Measurements from ENCODE around the gene DMD.

DMD gene

GRCh38 chrX:32496671-32497070, 714.7 kb downstream of the DMD start:
- DNase-seq (ENCODE audit: low read depth in 2 of 2) = no peak

- DNase-seq (ENCODE audit: low read depth in 2 of 2) = no peak
These were observed 715.5 kb downstream of the DMD start for GRCh38 chrX:32495855-32496254.

GRCh38 chrX:32489125-32489524, 722.2 kb downstream of the DMD start:
- no peak for DNase-seq (ENCODE audit: low read depth in 2 of 2)

GRCh38 chrX:32483534-32484136, 727.7 kb downstream of the DMD start:
- no peak for DNase-seq (ENCODE audit: low read depth in 2 of 2)

GRCh38 chrX:32480019-32480418, 731.3 kb downstream of the DMD start:
- DNase-seq (ENCODE audit: low read depth in 2 of 2) = no peak

GRCh38 chrX:32472364-32472763, 739.0 kb downstream of the DMD start:
- DNase-seq (ENCODE audit: low read depth in 2 of 2) = no peak

- no peak for DNase-seq (ENCODE audit: low read depth in 2 of 2)
These were observed 755.6 kb downstream of the DMD start for GRCh38 chrX:32455704-32456103.

GRCh38 chrX:32451954-32452695, 759.2 kb downstream of the DMD start:
- DNase-seq (ENCODE audit: low read depth in 2 of 2) = no peak

GRCh38 chrX:32448945-32449344, 762.4 kb downstream of the DMD start:
- no peak for DNase-seq (ENCODE audit: low read depth in 2 of 2)

GRCh38 chrX:32448320-32448719, 763.0 kb downstream of the DMD start:
- DNase-seq (ENCODE audit: low read depth in 2 of 2) = no peak

GRCh38 chrX:32447640-32448039, 763.7 kb downstream of the DMD start:
- DNase-seq (ENCODE audit: low read depth in 2 of 2) = no peak

- DNase-seq (ENCODE audit: low read depth in 2 of 2) = no peak
These were observed 767.5 kb downstream of the DMD start for GRCh38 chrX:32443841-32444240.

- DNase-seq (ENCODE audit: low read depth in 2 of 2) = no peak
These were observed 790.1 kb downstream of the DMD start for GRCh38 chrX:32421266-32421665.

- no peak for DNase-seq (ENCODE audit: low read depth in 2 of 2)
These were observed 803.0 kb downstream of the DMD start for GRCh38 chrX:32408389-32408788.

- DNase-seq (ENCODE audit: low read depth in 2 of 2) = no peak
These were observed 813.7 kb downstream of the DMD start for GRCh38 chrX:32397562-32398216.

- DNase-seq (ENCODE audit: low read depth in 2 of 2) = no peak
These were observed 815.5 kb downstream of the DMD start for GRCh38 chrX:32395878-32396277.

- DNase-seq (ENCODE audit: low read depth in 2 of 2) = no peak
These were observed 818.7 kb downstream of the DMD start for GRCh38 chrX:32392655-32393054.

- no peak for DNase-seq (ENCODE audit: low read depth in 2 of 2)
These were observed 840.7 kb downstream of the DMD start for GRCh38 chrX:32370456-32371205.

GRCh38 chrX:32293962-32294700, 917.2 kb downstream of the DMD start:
- no peak for DNase-seq (ENCODE audit: low read depth in 2 of 2)

- DNase-seq (ENCODE audit: low read depth in 2 of 2) = no peak
These were observed 922.0 kb downstream of the DMD start for GRCh38 chrX:32289356-32289755.

- DNase-seq (ENCODE audit: low read depth in 2 of 2) = no peak
These were observed 929.5 kb downstream of the DMD start for GRCh38 chrX:32281853-32282252.

GRCh38 chrX:32280921-32281320, 930.4 kb downstream of the DMD start:
- no peak for DNase-seq (ENCODE audit: low read depth in 2 of 2)
